MV-4-11 (cell line): ENCODE measurements around the gene NECAB3.

Experiments
- DNase-seq: peaks from one replicate; lab custom pipeline; 2025; lab: John Stamatoyannopoulos, UW

NECAB3 gene

GRCh38 chr20:33676652-33677645, 2.7 kb upstream of the NECAB3 start:
- DNase-seq = no peak

DNA sequence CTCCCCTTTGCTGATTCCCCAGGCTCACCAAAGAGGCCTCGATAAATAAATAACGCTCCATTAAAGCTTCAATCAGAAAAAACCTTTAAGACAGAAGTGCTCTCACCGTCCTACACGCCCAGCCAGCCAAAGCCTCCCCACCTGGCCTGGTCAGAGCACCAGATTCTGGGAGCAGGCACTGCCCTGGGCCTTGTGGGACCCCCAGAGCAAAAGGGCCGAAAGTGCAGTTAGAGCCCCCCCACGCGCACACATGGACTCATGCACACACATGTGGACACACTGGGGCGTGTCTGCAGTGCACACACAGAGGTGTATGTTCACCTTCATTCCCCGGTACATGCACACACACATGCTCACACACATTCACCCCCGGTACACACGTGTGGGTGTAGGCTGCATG, 1.9 kb upstream of the NECAB3 start:
- no peak for DNase-seq

DNA sequence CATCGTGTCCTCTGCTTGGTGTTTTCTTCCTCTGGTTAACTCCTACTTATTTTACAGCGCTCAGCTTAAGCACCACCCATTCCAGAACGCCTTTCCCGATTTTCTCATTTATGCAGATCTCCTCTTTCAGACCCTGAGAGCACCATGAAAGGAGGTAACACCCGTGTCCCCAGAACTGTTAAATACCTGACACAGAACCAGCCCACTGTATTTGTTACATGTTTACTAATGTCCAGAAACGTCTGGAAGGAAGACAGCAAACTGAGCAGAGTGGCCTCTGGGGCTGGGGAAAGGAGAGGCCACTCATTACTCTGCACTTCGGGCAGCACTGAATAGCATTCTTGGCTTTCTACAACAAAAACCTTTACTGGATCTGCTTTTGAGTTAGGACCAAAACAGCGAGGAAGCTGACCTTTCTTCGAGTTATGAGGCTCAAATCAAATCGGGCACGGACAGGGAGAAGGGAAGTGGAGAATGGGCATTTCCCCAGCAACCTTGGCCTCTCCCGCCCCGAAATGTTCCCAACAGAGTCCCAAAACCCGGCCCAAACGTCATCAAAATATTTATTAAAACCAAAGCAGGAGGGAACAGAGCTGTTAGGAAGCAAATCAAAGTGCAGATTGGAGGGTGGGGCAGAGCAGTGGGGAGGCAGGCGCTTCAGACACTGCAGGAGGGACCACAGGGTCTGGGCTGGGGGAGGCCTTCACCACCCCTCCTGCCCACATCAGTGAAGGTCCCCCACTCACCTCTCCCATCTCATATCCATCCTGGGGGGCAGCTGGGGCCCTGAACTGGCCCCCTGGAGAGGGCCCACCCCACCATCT, 1.1 kb upstream of the NECAB3 start:
- DNase-seq = no peak

- no peak for DNase-seq
Measured at GRCh38 chr20:33673410-33674293, 576 bp downstream of the NECAB3 start.

GRCh38 chr20:33673114-33673409, 1.2 kb downstream of the NECAB3 start:
- no peak for DNase-seq

DNA sequence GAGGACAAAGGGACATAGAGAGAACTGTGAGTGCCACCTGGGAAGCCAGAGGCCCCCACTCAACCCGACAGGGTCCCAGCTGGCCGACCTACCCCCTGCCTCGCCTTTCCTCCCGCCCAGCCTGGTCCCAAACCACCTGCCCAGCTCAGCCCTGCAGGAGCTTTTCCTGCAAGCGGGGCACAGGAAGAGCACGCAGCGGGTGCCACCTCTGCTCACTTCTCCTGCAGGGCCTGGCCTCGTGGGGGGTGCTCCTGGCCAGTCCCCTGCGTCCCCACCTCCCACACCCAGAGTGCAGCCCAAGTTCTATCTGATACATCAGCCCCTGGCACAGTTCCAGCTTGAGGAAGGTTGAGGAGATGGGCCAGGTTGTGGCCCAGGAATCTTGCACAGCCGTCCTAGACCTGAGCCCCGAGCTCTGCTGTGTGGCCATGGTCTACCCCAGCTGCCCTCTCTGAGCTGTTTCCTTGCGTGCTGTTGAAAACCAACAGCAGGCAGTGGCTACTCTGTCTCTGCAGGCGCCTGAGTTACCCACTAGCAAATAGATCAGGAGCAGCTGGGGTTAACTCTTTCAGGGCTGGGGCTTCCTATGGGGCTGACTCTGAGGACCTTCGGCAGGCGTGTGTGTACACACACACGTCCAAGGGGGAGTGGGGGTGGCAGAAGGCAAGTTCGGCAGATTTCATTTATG, 1.7 kb downstream of the NECAB3 start:
- DNase-seq = no peak

DNA sequence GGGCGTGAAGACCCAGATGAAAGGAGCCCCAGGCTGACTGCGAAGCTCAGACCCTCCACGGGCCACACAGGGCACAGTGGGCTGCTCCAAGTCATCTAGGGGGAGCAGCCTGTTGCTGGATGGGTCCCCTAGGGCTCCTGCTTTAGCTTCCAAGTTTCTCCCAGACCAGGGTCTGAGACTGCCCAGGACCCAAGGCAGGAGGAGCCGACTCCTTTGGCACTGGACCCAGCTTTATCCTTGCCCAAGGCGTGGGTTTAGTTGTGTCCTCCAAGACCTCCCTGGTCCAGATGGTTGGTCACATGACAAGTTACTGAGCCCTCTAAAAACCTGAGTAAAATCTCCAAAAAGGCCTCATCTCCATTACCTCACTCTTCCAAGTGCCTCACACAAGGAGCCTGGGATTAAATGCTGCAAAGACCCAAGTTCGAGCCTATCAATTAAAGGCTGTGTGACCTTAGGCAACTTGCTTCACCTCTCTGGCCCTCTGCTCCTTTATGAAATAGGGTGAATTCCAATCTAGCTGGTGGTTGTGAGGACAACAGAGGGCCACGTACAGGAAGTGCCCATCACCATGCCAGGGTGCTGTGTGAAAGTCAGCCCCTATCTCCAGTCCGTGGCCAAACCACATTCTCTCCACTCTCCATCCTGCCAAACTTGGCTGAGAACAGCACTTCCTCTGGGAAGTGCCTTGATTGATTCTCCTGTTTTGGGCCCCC, 2.5 kb downstream of the NECAB3 start:
- DNase-seq = no peak

DNA sequence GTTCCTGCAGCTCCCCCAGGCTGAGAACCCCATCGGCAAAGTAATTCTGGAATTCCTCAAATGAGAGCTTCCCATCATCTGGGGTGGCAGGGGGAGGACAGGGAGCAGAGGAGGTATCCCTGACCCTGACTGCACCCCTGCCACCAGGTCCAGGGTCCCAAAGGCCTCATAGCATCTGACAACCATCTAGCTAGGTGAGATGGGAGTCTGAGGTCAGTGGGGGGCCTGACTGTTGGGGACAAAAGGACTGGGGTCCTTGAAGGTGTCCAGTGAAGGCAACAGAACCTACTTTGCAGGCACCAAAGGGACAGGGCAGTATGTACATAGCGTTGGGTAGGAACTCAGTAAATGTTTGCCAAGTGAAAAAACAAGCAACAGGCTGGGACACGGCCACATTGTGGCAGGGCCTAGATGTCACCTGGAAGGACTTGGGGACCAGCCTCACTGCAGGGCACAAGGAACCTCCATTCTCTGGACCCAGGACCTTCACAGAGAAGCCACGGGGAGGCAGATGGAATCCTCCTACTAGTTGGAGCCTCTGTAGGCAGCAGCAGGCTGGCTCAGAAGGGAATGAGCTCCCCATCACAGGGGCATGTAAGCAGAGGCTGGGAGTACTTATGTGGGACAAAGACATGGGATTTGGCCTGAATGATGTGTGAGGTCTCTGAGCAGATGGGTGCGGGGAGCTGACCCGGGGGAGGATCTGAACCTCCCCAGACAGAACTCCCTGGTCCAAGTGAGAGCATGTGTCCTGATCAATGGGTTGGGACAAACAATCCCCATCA, 3.3 kb downstream of the NECAB3 start:
- DNase-seq = no peak

GRCh38 chr20:33669873-33670640, 4.2 kb downstream of the NECAB3 start:
- no peak for DNase-seq

DNA sequence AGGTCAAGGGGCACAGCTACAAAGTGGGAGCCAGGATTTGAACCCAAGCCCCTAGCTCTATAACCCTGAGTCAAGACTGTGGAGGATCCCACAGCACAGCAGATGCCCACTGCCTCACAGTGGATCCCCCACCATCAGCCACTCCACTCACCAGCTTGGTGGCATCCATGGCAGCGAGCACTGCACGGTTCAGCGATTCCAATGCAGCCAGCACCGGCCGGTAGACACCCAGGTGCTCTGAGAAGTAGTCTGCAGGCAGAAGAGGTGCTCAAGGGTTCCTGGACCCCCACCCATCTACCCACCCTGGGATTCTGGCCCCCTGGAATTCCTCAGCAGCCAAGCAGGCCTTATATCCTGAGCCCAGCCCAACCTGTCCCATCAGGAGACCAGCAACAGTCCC, 5.0 kb downstream of the NECAB3 start:
- no peak for DNase-seq

DNA sequence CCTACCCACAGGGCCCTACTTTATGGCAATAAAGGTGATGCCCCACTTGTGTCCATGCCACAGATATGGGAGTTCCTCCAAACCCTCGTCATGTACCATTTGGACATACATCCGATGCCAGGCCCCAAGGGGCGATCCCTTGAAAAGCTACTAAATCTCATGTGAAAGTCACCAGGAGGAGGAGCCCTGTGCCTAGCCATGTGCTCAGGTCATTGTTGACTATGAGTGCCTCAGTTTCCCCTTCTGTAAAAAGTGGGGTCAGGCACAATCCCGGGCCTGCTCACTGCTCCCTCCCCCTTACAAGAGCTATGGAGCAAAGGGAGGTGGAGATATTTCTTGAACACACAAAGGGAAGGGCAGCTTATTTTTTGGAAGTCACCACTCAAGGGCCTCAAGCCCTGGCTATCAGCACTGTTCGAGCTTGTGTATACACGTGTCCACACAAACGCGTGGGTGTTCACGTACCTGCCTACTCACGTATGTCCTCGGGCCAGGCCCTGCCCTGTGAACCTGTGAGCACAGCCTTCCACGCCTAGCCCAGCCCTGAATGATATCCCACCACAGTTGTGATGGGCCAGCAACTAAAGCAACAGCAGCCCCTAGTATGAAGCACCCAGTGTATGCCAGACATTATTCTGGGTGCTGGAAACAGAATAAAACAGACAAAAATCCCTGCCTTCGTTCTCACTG, 5.6 kb downstream of the NECAB3 start:
- no peak for DNase-seq

GRCh38 chr20:33667676-33668465, 6.4 kb downstream of the NECAB3 start:
- peak; percentile 57 for DNase-seq

DNA sequence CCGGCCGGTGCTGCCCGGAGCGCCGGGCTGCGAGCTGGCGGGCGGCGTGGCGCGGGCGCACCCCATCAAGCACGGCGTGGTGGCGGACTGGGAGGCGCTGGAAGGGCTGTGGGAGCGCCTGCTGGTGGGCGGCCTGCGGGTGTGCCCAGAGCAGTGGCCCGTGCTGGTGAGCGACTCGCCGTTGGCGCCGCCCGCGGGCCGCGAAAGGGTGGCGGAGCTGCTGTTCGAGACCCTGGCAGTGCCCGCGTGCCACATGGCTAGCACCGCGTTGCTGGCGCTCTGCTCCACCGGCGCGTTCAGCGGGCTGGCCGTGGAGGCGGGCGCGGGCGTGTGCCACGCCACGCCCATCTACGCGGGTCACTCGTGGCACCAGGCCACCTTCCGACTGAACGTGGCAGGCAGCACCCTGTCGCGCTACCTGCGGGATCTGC, 7.0 kb downstream of the NECAB3 start:
- peak; percentile 30 for DNase-seq

DNA sequence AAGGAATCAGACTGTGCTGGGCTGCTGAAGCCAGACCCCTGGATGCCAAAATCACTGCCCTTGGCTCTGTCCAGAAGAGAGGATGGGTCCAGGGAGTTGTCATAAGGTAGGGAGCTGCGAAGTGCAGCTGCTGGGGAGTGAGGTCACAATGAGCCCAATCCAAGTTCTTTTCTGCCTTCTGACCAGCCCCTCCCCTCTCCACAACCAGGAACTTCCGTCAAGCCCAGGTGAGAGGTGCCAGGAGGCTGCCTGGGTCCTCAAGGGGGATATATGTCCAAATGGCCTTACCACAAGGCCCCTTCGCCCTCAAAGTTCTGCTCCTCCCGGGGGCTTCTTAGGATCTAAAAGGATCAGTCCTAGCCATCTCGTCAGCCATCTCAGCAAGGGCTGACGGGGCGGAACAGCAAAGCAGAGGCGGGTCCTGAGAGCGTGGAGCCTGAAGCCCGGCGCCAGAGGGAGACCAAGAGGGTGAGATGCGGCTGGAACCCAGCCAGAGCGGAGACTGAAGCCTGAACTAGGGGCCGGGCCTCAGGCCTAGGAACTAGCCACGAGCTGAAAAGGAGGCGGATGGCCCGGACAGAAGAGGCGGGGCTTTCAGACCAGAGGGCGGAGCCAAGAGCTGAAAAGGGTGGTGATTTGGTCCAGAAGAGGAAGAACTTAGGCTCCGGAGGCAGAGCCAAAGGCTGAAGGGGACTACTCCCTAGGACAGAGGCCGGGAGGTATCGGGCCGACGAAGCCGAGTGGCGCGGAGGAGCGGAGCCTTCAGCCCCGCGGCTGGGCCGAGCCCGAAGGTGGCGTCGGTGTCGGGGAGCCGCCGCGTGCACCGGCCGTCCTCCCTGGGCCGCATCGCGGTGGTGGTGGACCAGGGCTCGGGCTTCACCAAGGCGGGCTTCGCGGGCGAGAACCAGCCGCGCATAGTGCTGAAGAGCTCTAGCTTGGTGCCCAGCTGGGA, 7.7 kb downstream of the NECAB3 start, which contains the start of gene ACTL10:
Gene ACTL10 (plus strand): TSS at position 651 of the 952 bp plus-strand sequence. CDS start 555 bp downstream, outside the sequence.
- peak; percentile 99 for DNase-seq

GRCh38 chr20:33664762-33665144, 9.5 kb downstream of the NECAB3 start:
- peak; percentile 5 for DNase-seq

DNA sequence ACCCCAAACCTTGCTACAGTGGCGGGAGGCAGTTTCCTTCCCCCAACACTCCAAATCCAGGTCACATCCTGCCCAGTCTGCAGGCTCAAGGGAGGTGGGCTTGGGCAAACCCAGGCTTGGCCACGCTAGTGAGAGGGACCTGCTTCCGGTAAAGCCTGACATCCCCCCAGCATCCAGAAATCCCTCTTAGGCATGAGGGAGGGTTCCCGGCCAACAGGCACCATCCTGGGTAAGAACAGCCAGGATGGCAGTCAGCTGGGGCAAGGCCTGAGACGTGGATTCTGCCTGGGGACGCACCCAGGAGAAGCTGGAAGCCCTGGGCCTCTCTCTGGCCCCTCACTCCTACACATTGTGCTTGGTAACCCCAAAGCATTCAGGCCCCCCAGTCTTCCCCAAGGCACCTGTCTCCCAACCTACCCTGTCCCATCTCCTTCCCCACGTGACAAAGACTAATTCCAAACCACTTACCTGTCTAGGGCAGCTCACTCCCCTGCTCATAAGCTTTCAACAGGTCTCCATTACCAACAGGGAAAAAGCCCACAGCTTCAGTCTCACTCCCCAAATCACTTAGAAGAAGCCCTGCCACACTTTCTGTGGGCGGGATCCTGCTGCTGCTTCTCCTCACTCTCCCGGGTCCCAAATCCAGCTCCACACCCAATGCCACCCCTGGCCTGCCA, 10.0 kb downstream of the NECAB3 start:
- no peak for DNase-seq
